ENCODE data around the gene PTOV1. TPM values are rescaled to one million over a fixed set of nuclear protein-coding genes. Genes with fewer than 3 reads are reported as not detected.

Gene PTOV1
- total RNA-seq, 6 experiments from 2014 or later, result 157 to 176 (median 162) TPM

DNA sequence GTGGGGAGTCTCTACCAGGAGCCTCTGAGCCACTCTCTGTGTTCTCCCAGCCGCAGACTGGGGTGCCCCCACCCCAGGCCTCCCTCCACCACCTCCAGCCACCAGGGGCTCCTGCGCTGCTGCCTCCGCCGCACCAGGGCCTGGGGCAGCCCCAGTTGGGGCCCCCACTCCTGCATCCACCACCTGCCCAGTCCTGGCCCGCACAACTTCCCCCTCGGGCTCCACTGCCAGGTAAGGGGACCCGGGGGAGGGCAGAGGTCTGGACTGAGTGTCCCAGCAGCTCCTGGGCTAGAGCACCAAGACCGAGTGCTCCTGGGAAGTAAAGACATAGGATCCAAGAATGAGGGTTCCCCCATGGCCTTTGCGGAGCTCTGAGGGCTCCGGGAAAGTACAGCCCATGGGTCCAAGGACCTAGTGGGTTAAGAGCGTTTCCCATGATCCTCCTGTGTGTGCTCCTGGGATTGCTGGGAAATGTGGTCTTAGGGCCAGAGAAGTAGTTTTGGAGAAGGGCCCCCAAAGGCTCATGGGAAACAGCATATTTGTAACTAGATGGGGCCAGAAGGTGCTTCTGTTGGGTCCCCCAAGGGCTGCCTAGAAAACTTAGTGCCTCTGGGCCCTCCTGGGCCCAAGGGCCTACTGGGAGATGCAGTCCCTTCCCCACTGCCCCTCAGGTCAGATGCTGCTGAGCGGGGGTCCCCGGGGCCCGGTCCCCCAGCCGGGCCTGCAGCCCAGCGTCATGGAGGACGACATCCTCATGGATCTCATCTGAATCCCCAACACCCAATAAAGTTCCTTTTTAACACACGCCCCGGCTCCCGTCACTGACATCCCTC lies 14.6 kb upstream of the PTOV1 start:
- peaks cover 6% of the 10 kb centered on the region for H3K27me3 Mint-ChIP-seq (ENCODE audit: insufficient read depth)
- H3K27ac Mint-ChIP-seq, result no peak overlapping the region; the same call in 1 of the 2 replicates
- H3K4me3 Mint-ChIP-seq, result no peak overlapping the region
- TF ChIP-seq, protein P1, sequence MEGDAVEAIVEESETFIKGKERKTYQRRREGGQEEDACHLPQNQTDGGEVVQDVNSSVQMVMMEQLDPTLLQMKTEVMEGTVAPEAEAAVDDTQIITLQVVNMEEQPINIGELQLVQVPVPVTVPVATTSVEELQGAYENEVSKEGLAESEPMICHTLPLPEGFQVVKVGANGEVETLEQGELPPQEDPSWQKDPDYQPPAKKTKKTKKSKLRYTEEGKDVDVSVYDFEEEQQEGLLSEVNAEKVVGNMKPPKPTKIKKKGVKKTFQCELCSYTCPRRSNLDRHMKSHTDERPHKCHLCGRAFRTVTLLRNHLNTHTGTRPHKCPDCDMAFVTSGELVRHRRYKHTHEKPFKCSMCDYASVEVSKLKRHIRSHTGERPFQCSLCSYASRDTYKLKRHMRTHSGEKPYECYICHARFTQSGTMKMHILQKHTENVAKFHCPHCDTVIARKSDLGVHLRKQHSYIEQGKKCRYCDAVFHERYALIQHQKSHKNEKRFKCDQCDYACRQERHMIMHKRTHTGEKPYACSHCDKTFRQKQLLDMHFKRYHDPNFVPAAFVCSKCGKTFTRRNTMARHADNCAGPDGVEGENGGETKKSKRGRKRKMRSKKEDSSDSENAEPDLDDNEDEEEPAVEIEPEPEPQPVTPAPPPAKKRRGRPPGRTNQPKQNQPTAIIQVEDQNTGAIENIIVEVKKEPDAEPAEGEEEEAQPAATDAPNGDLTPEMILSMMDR (IDR thresholded peaks at IDR 0.05), result no peak
- no peaks in the 10 kb centered on the region for H3K9me3 Mint-ChIP-seq
- H3K4me1 Mint-ChIP-seq (ENCODE audit: low read depth), result peaks cover 9% of the 10 kb centered on the region
- DNase-seq, result no peak
- peaks cover 56% of the 10 kb centered on the region for H3K36me3 Mint-ChIP-seq (ENCODE audit: low read depth)

GRCh38 chr19:49837009-49837310 lies 14.0 kb upstream of the PTOV1 start:
- peaks cover 9% of the 10 kb centered on the region for H3K4me1 Mint-ChIP-seq (ENCODE audit: low read depth)
- no peak overlapping the region for H3K27ac Mint-ChIP-seq
- H3K9me3 Mint-ChIP-seq, result no peaks in the 10 kb centered on the region
- TF ChIP-seq, protein P1 (IDR thresholded peaks at IDR 0.05), result no peak
- no peak overlapping the region for H3K4me3 Mint-ChIP-seq
- H3K27me3 Mint-ChIP-seq (ENCODE audit: insufficient read depth), result peaks cover 4% of the 10 kb centered on the region
- no peak for DNase-seq
- H3K36me3 Mint-ChIP-seq (ENCODE audit: low read depth), result peaks cover 56% of the 10 kb centered on the region

- Mint-ChIP-seq H3K27me3 (ENCODE audit: insufficient read depth) (peaks cover 4% of the 10 kb centered on the region), H3K9me3 (no peaks in the 10 kb centered on the region), H3K4me3 (no peak overlapping the region), H3K36me3 (ENCODE audit: low read depth) (peaks cover 53% of the 10 kb centered on the region), H3K27ac (no peak overlapping the region), H3K4me1 (ENCODE audit: low read depth) (peaks cover 5% of the 10 kb centered on the region)
- no peak for DNase-seq
- TF ChIP-seq, protein P1 (IDR thresholded peaks at IDR 0.05), result no peak
Measured at GRCh38 chr19:49837425-49837824, 13.5 kb upstream of the PTOV1 start.

GRCh38 chr19:49838885-49839588 lies 11.9 kb upstream of the PTOV1 start:
- H3K27ac Mint-ChIP-seq, result no peak overlapping the region
- no peaks in the 10 kb centered on the region; the same call in 1 of the 2 replicates for H3K27me3 Mint-ChIP-seq (ENCODE audit: insufficient read depth)
- TF ChIP-seq, protein P1 (IDR thresholded peaks at IDR 0.05), result no peak
- H3K4me1 Mint-ChIP-seq (ENCODE audit: low read depth), result no peaks in the 10 kb centered on the region; the same call in 1 of the 2 replicates
- no peaks in the 10 kb centered on the region for H3K9me3 Mint-ChIP-seq
- H3K36me3 Mint-ChIP-seq (ENCODE audit: low read depth), result peaks cover 43% of the 10 kb centered on the region
- no peak for DNase-seq
- no peak overlapping the region for H3K4me3 Mint-ChIP-seq

DNA sequence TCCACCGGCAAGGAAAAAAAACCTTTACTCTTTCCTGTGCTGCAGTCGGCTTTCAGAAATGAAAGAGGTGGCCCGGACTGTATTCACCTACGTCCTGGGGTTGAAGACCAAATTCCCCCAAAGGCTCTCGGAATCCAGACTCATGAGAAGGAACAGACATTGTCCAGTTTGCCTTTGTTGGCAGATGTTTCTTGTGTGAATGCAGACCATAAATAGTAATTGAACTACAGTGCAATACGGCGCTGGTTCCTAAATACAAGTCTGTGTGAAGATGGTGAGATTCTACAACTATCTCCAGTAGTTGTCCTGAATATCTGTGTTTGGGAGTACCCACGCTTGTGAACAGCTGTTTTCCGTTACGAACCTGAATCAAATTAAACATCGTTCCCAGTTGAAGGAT lies 11.2 kb upstream of the PTOV1 start:
- peaks cover 43% of the 10 kb centered on the region for H3K36me3 Mint-ChIP-seq (ENCODE audit: low read depth)
- H3K27me3 Mint-ChIP-seq (ENCODE audit: insufficient read depth), result no peaks in the 10 kb centered on the region
- no peak for DNase-seq

More for the DNA sequence above, 11.2 kb upstream of the PTOV1 start:
- Mint-ChIP-seq H3K27ac (no peak overlapping the region), H3K9me3 (no peaks in the 10 kb centered on the region), H3K4me3 (no peak overlapping the region), H3K4me1 (ENCODE audit: low read depth) (no peaks in the 10 kb centered on the region; the same call in 1 of the 2 replicates)
- TF ChIP-seq, protein P1 (IDR thresholded peaks at IDR 0.05), result no peak
